Measurements from ENCODE around the gene RELN.
A peak's percentile ranks its signal among the peaks of the same experiment; 100 is the strongest.
"Not testable (repeated sequence)": the region's sequence is repeated elsewhere in the genome, so short reads cannot be mapped to it uniquely, and the experiment has no call there.

The RELN gene

GRCh38 chr7:103989200-103989784 lies at the start of gene RELN:
Gene RELN, minus strand, starts transcription at chr7:103989658. Its CDS starts 302 bp downstream, at chr7:103989356.
- Histone ChIP-seq H3K4me3 (ENCODE audit: low read length) (peak within 1 kb of the TSS; percentile 59), H3K36me3 (ENCODE audit: control insufficient read depth, low read depth, low read length) (no peaks in the 10 kb centered on the region), H3K27me3 (ENCODE audit: control insufficient read depth, insufficient read depth, low read length) (peaks cover 64% of the 10 kb centered on the region), H3K9ac (ENCODE audit: low read length) (peak within 1 kb of the TSS; percentile 24), H3K27ac (ENCODE audit: low read length) (no peak within 1 kb of the TSS), H3K4me1 (ENCODE audit: control insufficient read depth, low read depth, low read length) (no peaks in the 10 kb centered on the region), H3K9me3 (ENCODE audit: control insufficient read depth, low read depth, low read length) (no peaks in the 10 kb centered on the region)

GRCh38 chr7:104038136-104038535 lies 48.7 kb upstream of the RELN start:
- Histone ChIP-seq H3K9me3 (ENCODE audit: control insufficient read depth, low read depth, low read length) (no peaks in the 10 kb centered on the region), H3K27me3 (ENCODE audit: control insufficient read depth, insufficient read depth, low read length) (no peaks in the 10 kb centered on the region), H3K27ac (ENCODE audit: low read length) (no peak overlapping the region), H3K4me3 (ENCODE audit: low read length) (no peak overlapping the region), H3K4me1 (ENCODE audit: control insufficient read depth, low read depth, low read length) (no peaks in the 10 kb centered on the region), H3K9ac (ENCODE audit: low read length) (no peak overlapping the region), H3K36me3 (ENCODE audit: control insufficient read depth, low read depth, low read length) (no peaks in the 10 kb centered on the region)

GRCh38 chr7:104036889-104037288 lies 47.4 kb upstream of the RELN start:
- not testable (repeated sequence) for H3K27me3 ChIP-seq (ENCODE audit: control insufficient read depth, insufficient read depth, low read length); H3K36me3 ChIP-seq (ENCODE audit: control insufficient read depth, low read depth, low read length); H3K27ac ChIP-seq (ENCODE audit: low read length); H3K4me3 ChIP-seq (ENCODE audit: low read length); H3K9ac ChIP-seq (ENCODE audit: low read length); H3K9me3 ChIP-seq (ENCODE audit: control insufficient read depth, low read depth, low read length); H3K4me1 ChIP-seq (ENCODE audit: control insufficient read depth, low read depth, low read length)

- H3K27ac ChIP-seq (ENCODE audit: low read length), result no peak overlapping the region
- no peaks in the 10 kb centered on the region for H3K27me3 ChIP-seq (ENCODE audit: control insufficient read depth, insufficient read depth, low read length)
- H3K9ac ChIP-seq (ENCODE audit: low read length), result no peak overlapping the region
Observed at GRCh38 chr7:104035351-104035750, 45.9 kb upstream of the RELN start.

GRCh38 chr7:104034679-104035078 lies 45.2 kb upstream of the RELN start:
- Histone ChIP-seq H3K27ac (ENCODE audit: low read length) (no peak overlapping the region), H3K36me3 (ENCODE audit: control insufficient read depth, low read depth, low read length) (no peaks in the 10 kb centered on the region), H3K9ac (ENCODE audit: low read length) (no peak overlapping the region), H3K9me3 (ENCODE audit: control insufficient read depth, low read depth, low read length) (no peaks in the 10 kb centered on the region), H3K27me3 (ENCODE audit: control insufficient read depth, insufficient read depth, low read length) (no peaks in the 10 kb centered on the region), H3K4me3 (ENCODE audit: low read length) (no peak overlapping the region), H3K4me1 (ENCODE audit: control insufficient read depth, low read depth, low read length) (no peaks in the 10 kb centered on the region)

More at GRCh38 chr7:104035351-104035750, 45.9 kb upstream of the RELN start:
- Histone ChIP-seq H3K4me1 (ENCODE audit: control insufficient read depth, low read depth, low read length) (no peaks in the 10 kb centered on the region), H3K9me3 (ENCODE audit: control insufficient read depth, low read depth, low read length) (no peaks in the 10 kb centered on the region), H3K36me3 (ENCODE audit: control insufficient read depth, low read depth, low read length) (no peaks in the 10 kb centered on the region), H3K4me3 (ENCODE audit: low read length) (no peak overlapping the region)

GRCh38 chr7:104033837-104034236 lies 44.4 kb upstream of the RELN start:
- H3K27me3 ChIP-seq (ENCODE audit: control insufficient read depth, insufficient read depth, low read length), result no peaks in the 10 kb centered on the region
- H3K4me3 ChIP-seq (ENCODE audit: low read length), result no peak overlapping the region
- H3K36me3 ChIP-seq (ENCODE audit: control insufficient read depth, low read depth, low read length), result no peaks in the 10 kb centered on the region
- no peak overlapping the region for H3K9ac ChIP-seq (ENCODE audit: low read length)
- no peaks in the 10 kb centered on the region for H3K4me1 ChIP-seq (ENCODE audit: control insufficient read depth, low read depth, low read length)
- H3K27ac ChIP-seq (ENCODE audit: low read length), result no peak overlapping the region
- H3K9me3 ChIP-seq (ENCODE audit: control insufficient read depth, low read depth, low read length), result no peaks in the 10 kb centered on the region

- Histone ChIP-seq H3K4me3 (ENCODE audit: low read length) (no peak overlapping the region), H3K4me1 (ENCODE audit: control insufficient read depth, low read depth, low read length) (no peaks in the 10 kb centered on the region), H3K9me3 (ENCODE audit: control insufficient read depth, low read depth, low read length) (no peaks in the 10 kb centered on the region), H3K27me3 (ENCODE audit: control insufficient read depth, insufficient read depth, low read length) (no peaks in the 10 kb centered on the region), H3K36me3 (ENCODE audit: control insufficient read depth, low read depth, low read length) (no peaks in the 10 kb centered on the region), H3K27ac (ENCODE audit: low read length) (no peak overlapping the region), H3K9ac (ENCODE audit: low read length) (no peak overlapping the region)
Observed at GRCh38 chr7:104032486-104032885, 43.0 kb upstream of the RELN start.

GRCh38 chr7:104029765-104030164 lies 40.3 kb upstream of the RELN start:
- Histone ChIP-seq H3K27ac (ENCODE audit: low read length) (no peak overlapping the region), H3K4me3 (ENCODE audit: low read length) (no peak overlapping the region), H3K9me3 (ENCODE audit: control insufficient read depth, low read depth, low read length) (no peaks in the 10 kb centered on the region), H3K9ac (ENCODE audit: low read length) (no peak overlapping the region), H3K36me3 (ENCODE audit: control insufficient read depth, low read depth, low read length) (no peaks in the 10 kb centered on the region), H3K4me1 (ENCODE audit: control insufficient read depth, low read depth, low read length) (no peaks in the 10 kb centered on the region), H3K27me3 (ENCODE audit: control insufficient read depth, insufficient read depth, low read length) (no peaks in the 10 kb centered on the region)

GRCh38 chr7:104024632-104025031 lies 35.2 kb upstream of the RELN start:
- no peaks in the 10 kb centered on the region for H3K4me1 ChIP-seq (ENCODE audit: control insufficient read depth, low read depth, low read length)
- no peak overlapping the region for H3K9ac ChIP-seq (ENCODE audit: low read length)
- no peaks in the 10 kb centered on the region for H3K36me3 ChIP-seq (ENCODE audit: control insufficient read depth, low read depth, low read length)
- no peaks in the 10 kb centered on the region for H3K27me3 ChIP-seq (ENCODE audit: control insufficient read depth, insufficient read depth, low read length)
- H3K27ac ChIP-seq (ENCODE audit: low read length), result no peak overlapping the region
- no peaks in the 10 kb centered on the region for H3K9me3 ChIP-seq (ENCODE audit: control insufficient read depth, low read depth, low read length)
- no peak overlapping the region for H3K4me3 ChIP-seq (ENCODE audit: low read length)

GRCh38 chr7:104023100-104023499 lies 33.6 kb upstream of the RELN start:
- no peak overlapping the region for H3K27ac ChIP-seq (ENCODE audit: low read length)
- no peak overlapping the region for H3K9ac ChIP-seq (ENCODE audit: low read length)
- H3K9me3 ChIP-seq (ENCODE audit: control insufficient read depth, low read depth, low read length), result no peaks in the 10 kb centered on the region
- no peaks in the 10 kb centered on the region for H3K36me3 ChIP-seq (ENCODE audit: control insufficient read depth, low read depth, low read length)
- no peak overlapping the region for H3K4me3 ChIP-seq (ENCODE audit: low read length)
- H3K4me1 ChIP-seq (ENCODE audit: control insufficient read depth, low read depth, low read length), result no peaks in the 10 kb centered on the region
- no peaks in the 10 kb centered on the region for H3K27me3 ChIP-seq (ENCODE audit: control insufficient read depth, insufficient read depth, low read length)

GRCh38 chr7:104018425-104018824 lies 29.0 kb upstream of the RELN start:
- no peak overlapping the region for H3K27ac ChIP-seq (ENCODE audit: low read length)
- no peaks in the 10 kb centered on the region for H3K36me3 ChIP-seq (ENCODE audit: control insufficient read depth, low read depth, low read length)

GRCh38 chr7:104017001-104017400 lies 27.5 kb upstream of the RELN start:
- Histone ChIP-seq H3K9ac (ENCODE audit: low read length) (no peak overlapping the region), H3K4me3 (ENCODE audit: low read length) (no peak overlapping the region), H3K27ac (ENCODE audit: low read length) (no peak overlapping the region), H3K4me1 (ENCODE audit: control insufficient read depth, low read depth, low read length) (no peaks in the 10 kb centered on the region), H3K9me3 (ENCODE audit: control insufficient read depth, low read depth, low read length) (no peaks in the 10 kb centered on the region), H3K36me3 (ENCODE audit: control insufficient read depth, low read depth, low read length) (no peaks in the 10 kb centered on the region), H3K27me3 (ENCODE audit: control insufficient read depth, insufficient read depth, low read length) (no peaks in the 10 kb centered on the region)

More at GRCh38 chr7:104018425-104018824, 29.0 kb upstream of the RELN start:
- H3K27me3 ChIP-seq (ENCODE audit: control insufficient read depth, insufficient read depth, low read length), result no peaks in the 10 kb centered on the region
- no peaks in the 10 kb centered on the region for H3K4me1 ChIP-seq (ENCODE audit: control insufficient read depth, low read depth, low read length)
- H3K9me3 ChIP-seq (ENCODE audit: control insufficient read depth, low read depth, low read length), result no peaks in the 10 kb centered on the region
- no peak overlapping the region for H3K9ac ChIP-seq (ENCODE audit: low read length)
- H3K4me3 ChIP-seq (ENCODE audit: low read length), result no peak overlapping the region

Measured in iPS-18a (cell line).